Amygdala (tissue), 56 donors: ENCODE data around the gene C6orf141.
"Not testable (repeated sequence)": the region's sequence is repeated elsewhere in the genome, so short reads cannot be mapped to it uniquely, and the experiment has no call there.

ENCODE experiments used
- DNase-seq, 56 donors: peaks; one replicate each; lab custom pipeline; 2025; lab: John Stamatoyannopoulos, UW

The C6orf141 gene

GRCh38 chr6:49565855-49566254 is 15.4 kb downstream of the C6orf141 start:
- no peak for DNase-seq

GRCh38 chr6:49570474-49571079 is 20.1 kb downstream of the C6orf141 start:
- no peak for DNase-seq

- no peak for DNase-seq
Observed at GRCh38 chr6:49576618-49577017, 26.1 kb downstream of the C6orf141 start.

GRCh38 chr6:49579649-49580048 is 29.2 kb downstream of the C6orf141 start:
- no peak for DNase-seq

- DNase-seq: no peak
Observed at GRCh38 chr6:49582529-49582928, 32.1 kb downstream of the C6orf141 start.

GRCh38 chr6:49587262-49587661 is 36.8 kb downstream of the C6orf141 start:
- not testable (repeated sequence) for DNase-seq
